GM21737 (cell line): ENCODE results near the gene CLASRP.

Experiments used
- ATAC-seq: cut with Tn5 transposase; IDR thresholded peaks from one replicate; pipeline ENCODE4 v1.9.1; 2021; ENCODE audit warnings: mild to moderate bottlenecking, moderate library complexity; ENCODE audit not compliant: unreplicated experiment

Gene CLASRP

DNA sequence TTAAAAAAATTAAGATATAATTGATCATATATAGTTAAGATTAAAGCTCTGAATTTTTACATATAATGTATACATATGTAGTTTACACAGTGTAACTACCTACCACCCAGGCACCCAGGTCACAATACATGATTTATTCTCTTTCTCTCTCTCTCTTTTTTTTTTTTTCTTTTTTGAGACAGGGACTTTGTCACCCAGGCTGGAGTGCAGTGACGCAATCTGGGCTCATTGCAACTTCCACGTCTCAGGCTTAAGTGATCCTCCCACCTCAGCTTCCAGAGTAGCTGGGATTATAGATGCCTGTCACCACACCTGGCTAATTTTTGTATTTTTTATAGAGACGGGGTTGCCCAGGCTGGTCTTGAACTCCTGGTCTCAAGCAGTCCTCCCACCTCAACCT is 18.8 kb upstream of the CLASRP start:
- no peak for ATAC-seq

DNA sequence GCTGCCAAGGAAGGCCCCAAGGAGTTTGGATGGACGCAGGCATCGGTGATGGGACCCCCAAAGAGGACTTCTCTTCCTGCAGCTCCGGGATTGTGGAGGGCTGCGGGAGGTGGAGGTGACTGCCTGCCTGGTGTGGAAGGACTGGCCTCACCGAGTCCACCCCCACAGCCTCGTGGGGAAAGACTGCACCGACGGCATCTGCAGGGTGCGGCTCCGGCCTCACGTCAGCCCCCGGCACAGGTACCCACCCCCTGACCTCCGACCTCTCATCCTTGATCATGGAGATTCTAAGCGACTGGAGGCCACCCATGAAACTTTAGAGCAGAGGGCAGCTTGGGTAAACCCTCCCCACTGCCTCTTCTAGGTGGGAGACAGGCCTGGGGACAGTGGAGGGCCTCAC is 16.9 kb upstream of the CLASRP start:
- ATAC-seq = no peak

DNA sequence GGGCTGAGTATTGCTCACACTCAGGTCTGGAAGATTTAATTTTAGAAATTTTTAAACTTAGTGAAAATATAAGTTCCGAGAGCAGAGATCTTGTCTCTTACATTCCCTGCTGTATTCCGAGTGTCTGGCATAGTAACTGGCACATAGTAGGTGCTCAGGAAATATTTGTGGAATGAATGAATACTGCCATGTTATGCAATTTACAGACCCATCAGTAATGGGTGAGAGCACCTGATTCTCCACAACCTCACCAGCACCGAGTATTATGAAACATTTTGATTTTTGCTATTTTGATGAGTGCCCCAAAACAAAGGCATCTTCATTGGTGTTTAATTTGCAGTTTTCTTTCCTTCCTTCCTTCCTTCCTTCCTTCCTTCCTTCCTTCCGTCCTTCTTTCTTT is 15.8 kb upstream of the CLASRP start:
- ATAC-seq = no peak

DNA sequence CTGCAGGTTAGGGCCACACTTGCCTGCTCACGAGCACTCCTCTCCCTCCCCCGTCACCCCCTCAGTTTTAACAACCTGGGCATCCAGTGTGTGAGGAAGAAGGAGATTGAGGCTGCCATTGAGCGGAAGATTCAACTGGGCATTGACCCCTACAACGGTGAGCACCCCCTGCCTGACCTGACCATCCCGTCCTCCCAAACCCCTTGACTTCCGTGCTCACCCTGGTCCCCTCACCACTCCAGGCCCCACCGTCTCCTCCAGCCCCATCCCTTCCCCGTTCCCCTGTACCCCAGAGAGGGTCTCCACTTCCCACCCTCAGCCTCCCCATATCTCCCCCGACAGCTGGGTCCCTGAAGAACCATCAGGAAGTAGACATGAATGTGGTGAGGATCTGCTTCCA is 13.6 kb upstream of the CLASRP start:
- ATAC-seq = no peak

DNA sequence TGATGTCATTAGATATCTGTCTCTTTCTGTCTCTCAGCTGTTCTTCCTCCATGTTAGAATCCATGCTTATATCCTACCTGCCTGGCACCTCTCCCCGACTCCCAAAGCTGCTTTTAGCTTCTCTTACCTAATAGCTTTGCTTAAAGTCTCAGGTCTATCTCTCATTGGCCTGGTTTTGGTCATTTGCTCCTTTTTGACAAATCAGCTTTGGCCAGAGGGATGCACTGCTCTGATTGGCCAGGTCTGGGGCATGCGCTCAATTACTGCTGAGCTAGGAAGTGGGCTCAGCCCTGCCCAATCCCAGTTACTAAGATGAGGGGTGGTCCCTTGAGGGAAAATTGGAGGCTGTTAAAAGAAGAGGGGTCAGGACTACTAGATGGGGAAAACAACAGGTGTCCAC is 11.5 kb upstream of the CLASRP start:
- ATAC-seq = no peak

DNA sequence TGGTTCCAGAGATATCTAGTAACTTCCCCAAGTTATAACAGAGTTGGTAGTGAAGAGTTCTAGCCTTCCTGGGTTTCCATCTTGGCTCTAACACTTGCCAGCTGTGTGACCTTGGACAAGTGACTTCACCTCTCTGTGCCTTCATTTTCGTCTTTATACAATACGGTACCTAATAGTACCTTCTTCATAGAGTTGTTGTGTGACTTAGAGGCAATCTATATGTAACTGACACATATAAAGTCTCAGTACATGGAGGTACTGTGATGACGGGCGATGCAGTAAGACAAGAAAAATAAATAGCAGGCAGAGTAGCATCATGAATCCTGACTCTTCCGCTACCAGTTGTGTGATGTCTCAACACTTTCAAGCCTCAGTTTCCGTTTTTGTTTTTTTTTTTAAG is 8.0 kb upstream of the CLASRP start:
- ATAC-seq = no peak

DNA sequence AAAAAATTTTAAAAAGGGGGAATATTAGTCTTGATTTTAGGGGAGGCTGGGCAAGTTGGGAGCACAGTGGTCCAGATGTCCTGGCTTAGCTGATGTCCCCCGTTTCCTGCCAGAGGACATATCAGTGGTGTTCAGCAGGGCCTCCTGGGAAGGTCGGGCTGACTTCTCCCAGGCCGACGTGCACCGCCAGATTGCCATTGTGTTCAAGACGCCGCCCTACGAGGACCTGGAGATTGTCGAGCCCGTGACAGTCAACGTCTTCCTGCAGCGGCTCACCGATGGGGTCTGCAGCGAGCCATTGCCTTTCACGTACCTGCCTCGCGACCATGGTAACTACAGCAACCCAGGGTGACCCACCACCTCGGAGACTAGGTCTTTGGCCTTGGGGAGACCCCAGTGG is 6.4 kb upstream of the CLASRP start:
- no peak for ATAC-seq

DNA sequence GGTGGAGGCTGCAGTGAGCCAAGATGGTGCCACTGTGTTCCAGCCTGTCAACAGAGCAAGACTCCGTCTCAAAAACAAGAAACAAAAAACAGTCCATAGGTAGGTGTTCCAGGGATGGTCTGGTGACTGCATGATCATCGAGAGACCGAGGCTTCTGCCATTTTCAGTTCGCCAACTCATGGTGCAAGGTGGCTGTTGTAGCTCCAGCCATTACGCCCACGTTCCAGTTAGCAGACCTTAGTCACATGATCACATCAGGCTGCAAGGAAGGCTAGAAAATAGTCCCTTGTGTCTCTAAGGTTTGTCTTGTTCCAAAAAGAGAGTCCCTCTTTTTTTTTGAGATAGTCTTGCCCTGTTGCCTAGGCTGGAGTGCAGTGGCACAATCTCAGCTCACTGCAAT is 3.1 kb upstream of the CLASRP start:
- no peak for ATAC-seq

DNA sequence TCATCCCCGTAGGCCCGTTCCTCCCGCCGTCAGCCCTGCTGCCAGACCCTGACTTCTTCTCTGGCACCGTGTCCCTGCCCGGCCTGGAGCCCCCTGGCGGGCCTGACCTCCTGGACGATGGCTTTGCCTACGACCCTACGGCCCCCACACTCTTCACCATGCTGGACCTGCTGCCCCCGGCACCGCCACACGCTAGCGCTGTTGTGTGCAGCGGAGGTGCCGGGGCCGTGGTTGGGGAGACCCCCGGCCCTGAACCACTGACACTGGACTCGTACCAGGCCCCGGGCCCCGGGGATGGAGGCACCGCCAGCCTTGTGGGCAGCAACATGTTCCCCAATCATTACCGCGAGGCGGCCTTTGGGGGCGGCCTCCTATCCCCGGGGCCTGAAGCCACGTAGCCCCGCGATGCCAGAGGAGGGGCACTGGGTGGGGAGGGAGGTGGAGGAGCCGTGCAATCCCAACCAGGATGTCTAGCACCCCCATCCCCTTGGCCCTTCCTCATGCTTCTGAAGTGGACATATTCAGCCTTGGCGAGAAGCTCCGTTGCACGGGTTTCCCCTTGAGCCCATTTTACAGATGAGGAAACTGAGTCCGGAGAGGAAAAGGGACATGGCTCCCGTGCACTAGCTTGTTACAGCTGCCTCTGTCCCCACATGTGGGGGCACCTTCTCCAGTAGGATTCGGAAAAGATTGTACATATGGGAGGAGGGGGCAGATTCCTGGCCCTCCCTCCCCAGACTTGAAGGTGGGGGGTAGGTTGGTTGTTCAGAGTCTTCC is 1.3 kb upstream of the CLASRP start:
- ATAC-seq = no peak

DNA sequence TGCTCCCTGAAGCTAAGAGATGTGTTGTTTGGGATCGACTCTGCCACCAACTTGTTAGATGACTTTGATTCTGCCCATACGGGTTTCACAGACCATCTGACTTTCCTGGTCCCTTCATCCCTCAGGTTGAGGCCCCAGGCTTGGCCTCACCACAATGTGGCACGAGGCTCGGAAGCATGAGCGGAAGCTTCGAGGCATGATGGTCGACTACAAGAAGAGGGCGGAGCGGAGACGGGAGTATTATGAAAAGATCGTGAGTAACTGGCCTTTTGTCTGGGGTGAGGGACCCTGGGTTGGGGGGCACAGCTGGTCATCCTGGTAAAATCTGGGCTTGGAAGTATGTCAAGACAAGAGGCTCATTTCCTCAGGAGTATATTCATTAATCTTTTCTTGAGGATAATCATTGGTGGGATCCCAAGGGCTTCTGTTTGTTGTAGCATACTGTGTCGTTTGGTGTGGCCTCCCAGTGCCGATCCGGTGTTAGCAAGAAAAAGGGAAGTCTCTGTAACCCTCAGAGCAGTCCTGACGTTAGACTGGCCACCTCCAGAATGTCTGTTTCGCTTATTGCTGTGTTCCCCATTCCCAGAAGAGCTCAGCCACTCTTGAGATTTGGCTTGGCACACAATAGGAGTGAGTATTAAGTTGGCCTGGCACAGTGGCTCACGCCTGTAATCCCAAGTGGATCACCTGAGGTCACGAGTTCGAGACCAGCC is 1.4 kb downstream of the CLASRP start:
- no peak for ATAC-seq

DNA sequence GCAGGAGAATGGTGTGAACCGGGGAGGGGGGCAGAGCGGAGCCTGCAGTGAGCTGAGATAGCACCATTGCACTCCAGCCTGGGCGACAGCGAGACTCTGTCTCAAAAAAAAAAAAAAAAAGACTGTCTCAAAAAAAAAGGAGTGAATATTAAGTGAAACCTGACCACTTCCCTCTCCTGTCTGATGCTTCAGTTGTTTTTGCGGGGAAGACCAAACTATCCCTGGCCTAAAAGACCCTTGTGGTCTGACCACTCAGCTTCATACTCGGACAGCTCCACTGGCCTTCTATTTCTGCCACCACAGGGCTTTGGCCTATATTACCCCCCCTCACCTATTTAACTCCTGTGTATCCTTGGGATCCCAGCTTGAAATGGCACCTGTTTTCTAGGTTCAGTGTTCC is 2.3 kb downstream of the CLASRP start:
- no peak for ATAC-seq

DNA sequence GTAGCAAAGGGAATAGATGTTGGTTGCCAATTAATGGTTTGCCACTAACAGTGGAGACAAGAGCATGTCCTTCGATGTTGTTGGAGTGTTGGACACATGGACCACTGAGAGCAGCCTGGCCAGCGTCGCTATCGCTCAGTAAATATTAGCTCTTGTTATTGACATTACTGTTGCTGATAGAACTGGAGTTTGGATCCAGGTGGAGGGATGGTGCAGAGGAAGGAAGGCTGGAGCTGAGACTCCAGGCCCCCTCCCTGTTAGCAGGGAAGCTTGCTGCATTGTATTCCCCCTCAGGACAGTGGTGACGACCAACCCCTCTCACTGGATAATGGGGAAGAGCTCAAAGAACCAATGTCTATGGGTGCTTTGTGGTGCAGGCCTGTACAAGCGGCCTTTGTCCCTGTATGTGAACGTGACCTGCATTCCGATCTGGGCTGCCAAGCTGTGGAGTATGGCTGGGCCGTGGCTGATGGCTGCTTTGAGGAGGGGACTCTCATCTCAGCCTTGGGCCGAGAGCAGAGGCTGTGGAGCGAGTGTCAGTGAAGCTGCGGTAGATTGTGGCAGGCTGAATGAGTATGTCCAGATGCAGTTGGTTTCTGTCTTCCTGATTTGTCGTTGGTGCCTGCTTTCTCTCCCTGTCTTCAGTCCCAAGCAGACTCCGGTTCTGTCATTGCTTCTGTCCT is 7.0 kb downstream of the CLASRP start:
- ATAC-seq = no peak

DNA sequence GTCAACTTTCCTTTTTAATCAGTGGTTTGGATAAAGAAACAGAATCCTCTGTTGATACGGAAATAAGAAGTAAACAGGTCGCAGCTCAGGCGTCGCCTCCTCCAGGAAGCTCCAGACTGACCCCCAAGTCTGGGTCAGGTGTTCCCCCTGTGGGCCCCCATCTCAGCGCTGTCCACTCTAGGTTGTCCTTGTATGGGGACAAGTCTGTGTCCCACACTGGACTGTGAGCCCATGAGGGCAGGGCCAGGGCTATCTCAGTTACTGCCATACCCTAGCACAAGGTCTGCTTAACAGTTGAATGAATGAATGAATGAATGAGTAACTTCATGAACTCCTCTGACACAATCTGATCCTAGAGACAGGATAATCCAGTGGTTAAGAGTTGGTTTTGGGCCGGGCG is 7.5 kb downstream of the CLASRP start:
- ATAC-seq = no peak

DNA sequence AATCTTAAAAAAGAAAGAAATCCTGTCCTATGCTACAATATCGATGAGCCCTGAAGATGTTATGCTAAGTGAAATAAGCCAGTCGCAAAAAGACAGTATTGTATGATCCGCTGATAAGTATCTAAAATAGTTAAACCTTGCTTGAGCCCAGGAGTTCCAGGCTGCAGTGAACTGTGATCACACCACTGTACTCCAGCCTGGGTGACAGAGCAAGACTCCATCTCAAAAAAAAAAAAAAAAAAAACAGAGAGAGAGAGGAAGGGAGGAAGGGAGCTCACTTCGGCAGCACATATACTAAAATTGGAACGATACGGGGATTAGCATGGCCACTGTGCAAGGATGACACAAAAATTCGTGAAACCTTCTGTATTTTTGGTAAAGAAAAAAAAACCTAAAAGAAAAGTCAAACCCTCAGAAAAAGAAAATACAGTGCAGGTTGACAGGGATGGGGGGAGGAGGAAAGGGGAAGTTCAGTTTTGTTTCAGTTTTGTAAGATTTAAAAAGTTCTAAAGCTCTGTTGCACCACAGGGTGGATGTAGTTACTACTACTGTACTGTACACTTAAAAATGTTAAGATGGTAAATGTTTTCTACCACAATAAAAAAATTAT is 8.4 kb downstream of the CLASRP start:
- ATAC-seq = no peak

DNA sequence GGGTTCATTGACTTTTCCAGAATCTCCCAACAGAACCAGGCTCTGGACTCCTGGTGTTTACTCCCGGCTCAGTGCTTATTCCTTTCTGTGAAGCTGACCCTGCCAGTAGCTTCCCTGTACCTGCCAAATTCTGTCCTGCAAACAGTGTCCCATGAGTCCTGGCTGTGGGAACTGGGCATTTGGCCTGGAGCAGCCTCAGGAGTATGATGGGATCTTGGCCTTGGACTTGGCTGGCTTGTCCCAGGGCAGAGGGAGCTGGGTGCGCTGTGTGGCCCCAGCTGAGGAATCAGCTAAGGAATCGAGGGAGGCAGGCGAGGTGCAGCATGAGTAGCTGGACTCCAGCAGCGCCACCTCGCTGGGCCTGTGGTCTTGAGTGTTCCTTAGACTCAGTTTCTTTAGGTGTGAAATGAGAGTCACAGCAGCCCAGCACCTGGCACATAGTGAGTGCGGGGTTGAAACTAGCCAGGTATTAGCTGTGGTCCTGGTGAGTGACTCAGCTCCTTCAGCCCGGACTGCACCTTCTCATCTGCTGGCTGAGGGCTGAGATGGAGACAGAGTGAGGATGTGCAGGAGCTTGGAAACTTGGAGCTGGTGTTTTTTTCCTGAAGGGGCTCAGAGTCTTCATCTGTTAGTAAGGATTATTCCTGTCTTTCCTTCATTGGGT is 10.4 kb downstream of the CLASRP start:
- ATAC-seq = no peak

DNA sequence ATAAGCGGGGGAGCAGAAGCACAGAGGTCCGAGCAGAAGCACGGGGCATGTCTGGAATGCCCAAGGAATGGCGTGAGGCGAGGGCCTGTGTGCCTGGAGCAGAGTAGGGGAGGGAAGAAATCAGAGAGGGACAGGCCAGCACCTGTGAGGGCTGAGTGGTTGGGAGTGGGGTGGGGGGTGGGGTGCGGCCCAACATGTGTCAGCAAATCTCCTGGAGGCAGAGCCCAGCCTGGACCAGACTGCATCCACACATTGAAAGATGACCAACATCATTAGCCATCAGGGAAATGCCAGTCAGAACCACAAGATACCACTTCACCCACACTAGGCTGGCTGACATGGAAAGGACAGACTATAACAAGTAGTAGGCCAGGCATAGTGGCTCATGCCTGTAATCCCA is 11.2 kb downstream of the CLASRP start:
- ATAC-seq = no peak

DNA sequence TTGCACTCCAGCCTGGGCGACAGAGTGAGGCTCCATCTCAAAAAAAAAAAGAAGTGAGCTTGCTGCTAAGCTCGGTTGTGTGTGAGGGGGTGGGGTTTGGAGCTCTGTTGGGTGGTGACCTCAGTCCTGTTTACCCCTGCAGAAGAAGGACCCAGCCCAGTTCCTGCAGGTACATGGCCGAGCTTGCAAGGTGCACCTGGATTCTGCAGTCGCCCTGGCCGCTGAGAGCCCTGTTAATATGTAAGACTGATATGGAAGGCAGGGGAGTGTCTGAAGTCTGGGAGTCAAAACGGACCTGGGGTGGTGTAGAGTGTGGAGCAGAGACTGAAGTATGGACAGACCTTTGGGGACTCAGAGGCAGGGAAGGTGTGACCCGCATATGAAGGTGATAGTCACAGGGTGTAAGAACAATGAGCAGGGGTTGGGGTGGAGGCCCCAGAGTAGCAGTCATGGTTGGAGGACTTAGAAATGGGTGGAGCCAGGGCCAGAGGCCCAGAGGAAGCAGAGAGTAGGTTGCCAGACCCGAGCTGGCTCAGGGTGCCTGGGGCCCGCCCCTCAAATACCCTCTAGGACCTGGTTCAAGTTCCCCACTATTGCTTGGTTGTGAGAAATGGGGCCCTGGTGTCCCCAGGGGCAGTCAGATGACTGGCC is 13.2 kb downstream of the CLASRP start:
- ATAC-seq = no peak

DNA sequence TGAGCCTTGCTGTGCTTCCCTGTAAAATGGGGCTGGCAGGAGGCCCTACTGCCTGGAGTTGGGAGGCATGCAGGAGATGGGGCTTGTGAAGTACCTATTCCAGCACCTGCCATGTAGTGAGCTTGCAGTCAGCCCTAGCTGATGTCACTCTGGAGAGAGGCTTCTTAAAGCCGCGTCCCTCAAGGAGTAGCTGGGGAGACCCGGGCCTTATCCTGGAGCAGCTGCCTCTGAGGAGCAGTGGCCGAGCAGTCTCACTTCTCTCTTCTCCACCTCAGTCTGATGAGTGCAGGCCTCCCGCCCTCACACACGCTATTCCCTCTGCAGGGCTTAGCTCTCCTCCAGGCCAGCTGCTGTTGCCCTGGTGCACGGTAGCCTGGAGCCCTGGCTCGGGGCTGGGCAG is 18.0 kb downstream of the CLASRP start:
- no peak for ATAC-seq

DNA sequence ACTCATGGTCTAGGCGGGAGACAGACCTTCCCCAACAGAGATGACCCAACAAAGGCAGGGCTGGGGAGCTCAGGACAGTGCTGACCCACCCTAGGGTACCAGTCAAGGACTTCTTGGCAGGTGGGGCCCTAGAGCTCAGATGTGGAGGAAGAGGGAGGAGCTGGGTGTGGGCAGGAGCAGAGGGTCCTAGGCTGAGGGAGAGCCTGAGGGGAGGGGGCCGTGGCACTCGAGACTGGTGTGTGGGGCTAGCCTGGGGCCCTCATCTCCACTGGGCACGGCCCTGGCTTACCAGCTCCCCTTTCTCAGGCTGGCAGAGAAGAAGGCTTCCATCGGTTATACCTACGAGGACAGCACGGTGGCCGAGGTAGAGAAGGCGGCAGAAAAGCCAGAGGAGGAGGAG is 18.6 kb downstream of the CLASRP start:
- no peak for ATAC-seq

DNA sequence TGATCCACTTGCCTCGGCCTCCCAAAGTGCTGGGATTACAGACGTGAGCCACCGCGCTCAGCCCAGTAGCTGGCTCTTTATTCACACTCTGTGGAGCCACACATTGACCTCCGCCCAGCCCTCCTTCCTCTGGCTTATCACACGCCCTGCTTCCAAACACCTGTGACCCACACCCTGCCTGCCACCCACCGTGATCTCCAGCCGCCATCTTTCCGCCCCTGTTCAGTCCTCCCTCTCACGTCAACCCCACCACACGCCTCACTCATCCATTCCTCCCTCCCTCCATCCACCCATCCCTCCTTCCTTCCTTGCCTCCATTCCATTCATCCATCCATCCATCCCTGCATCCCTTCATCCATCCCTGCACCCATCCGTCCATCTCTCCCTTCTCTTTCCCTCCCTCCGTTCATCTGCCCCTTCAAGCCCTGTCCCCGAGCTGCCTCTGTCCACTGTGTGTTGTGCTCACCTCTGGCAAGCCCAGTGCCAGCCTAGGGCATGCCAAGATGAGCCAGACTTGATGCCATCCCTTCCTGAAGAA is 19.8 kb downstream of the CLASRP start:
- ATAC-seq = no peak
